ENCODE data around the gene RSPO1.

Gene RSPO1

DNA sequence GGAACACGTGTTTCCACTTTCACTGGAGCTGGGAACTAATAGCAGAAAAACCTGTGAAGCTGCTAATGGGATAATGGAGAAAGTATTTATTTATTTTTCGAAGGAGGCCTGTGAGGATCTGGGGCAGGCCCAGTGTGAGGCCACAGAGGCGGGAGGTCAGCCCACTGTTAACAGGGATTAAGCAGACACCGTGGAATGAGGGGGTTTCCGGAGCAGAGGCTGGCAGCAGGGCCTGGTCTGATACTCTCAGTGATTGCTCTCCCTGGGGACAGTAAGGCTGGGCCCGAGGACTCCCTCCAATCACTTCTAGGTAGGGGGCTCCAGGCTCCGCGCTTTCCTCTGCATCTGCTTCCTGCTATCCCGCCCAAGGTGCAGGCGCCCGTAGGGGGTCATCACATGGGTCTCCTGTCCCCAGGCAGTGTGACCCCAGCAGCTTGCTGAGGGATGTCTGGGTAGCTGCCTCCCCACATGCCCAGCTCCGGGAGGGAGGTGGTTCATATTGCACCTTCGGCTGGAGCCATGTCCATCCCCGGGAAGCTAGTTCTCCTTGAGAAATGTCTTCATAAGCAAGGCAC is 28.8 kb upstream of the RSPO1 start:
- TF ChIP-seq, protein P1, sequence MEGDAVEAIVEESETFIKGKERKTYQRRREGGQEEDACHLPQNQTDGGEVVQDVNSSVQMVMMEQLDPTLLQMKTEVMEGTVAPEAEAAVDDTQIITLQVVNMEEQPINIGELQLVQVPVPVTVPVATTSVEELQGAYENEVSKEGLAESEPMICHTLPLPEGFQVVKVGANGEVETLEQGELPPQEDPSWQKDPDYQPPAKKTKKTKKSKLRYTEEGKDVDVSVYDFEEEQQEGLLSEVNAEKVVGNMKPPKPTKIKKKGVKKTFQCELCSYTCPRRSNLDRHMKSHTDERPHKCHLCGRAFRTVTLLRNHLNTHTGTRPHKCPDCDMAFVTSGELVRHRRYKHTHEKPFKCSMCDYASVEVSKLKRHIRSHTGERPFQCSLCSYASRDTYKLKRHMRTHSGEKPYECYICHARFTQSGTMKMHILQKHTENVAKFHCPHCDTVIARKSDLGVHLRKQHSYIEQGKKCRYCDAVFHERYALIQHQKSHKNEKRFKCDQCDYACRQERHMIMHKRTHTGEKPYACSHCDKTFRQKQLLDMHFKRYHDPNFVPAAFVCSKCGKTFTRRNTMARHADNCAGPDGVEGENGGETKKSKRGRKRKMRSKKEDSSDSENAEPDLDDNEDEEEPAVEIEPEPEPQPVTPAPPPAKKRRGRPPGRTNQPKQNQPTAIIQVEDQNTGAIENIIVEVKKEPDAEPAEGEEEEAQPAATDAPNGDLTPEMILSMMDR (IDR thresholded peaks at IDR 0.05; ENCODE audit: low read depth, low read length): no peak
- H3K4me3 ChIP-seq (replicated peaks in 1 of 2; ENCODE audit: low read depth in 2 of 2, low read length in 2 of 2): no peak overlapping the region
- DNase-seq (ENCODE audit: low read depth in 2 of 2): peak in 1 of 2 donors; percentile 3

DNA sequence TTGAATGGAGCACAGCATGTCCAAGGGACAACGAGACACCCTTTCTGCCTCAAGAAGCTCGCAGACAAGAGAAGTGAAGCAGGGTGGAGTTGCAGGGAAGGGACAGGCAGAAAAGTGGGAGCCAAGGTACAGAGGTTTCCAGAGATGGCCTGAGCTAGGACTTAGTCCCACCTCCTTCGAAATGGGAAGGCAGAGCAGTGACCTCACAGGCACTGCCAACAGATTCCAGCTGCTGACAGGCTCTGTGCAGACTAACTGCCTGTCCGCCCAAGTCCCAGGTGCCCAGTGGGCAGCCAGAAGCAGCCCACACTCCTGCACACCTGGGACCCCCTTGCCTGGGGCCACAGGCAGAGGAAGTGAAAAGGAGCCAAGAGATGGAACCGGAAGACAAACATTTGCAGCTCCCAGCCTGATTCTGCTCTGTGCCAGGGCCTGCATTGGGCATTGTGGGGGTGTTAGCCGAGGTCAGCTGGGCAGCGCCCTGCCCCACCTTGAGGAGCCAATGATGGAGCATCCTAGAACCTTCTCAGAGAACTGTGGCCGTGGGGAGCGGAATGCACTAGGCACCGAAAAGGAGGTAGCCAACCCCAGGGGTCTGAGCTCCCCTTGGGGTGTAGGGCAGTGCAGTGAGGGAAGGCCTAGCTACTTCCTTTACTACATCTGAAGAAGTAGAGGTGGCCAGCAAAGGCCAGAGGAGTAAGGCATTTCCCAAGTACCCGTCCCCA is 27.5 kb upstream of the RSPO1 start:
- no peak overlapping the region for H3K4me3 ChIP-seq (replicated peaks in 1 of 2; ENCODE audit: low read depth in 2 of 2, low read length in 2 of 2)
- TF ChIP-seq, protein P1 (IDR thresholded peaks at IDR 0.05; ENCODE audit: low read depth, low read length): no peak
- DNase-seq (ENCODE audit: low read depth in 2 of 2): no peak

DNA sequence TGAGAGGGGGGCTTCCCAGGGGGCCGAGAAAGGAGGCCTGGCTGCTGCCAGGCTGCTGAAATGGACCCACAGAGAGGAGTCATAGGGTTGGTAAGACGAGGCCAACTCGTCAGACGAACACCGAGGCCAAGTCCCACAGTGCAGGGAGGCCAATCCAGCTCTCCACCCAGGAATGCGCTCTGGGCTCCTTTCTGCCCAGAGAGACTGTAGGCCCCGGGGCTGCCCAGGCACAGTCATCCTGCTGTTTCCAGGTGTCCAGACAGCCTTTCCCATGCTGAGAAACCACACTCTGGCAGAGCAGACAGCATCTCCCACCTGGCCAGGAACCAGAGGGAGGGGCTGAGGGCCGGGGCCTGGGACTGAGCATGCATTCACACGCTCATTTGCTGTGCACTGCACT is 26.7 kb upstream of the RSPO1 start:
- TF ChIP-seq, protein P1 (IDR thresholded peaks at IDR 0.05; ENCODE audit: low read depth, low read length): no peak
- no peak overlapping the region for H3K4me3 ChIP-seq (replicated peaks in 1 of 2; ENCODE audit: low read depth in 2 of 2, low read length in 2 of 2)
- DNase-seq (ENCODE audit: low read depth in 2 of 2): no peak

DNA sequence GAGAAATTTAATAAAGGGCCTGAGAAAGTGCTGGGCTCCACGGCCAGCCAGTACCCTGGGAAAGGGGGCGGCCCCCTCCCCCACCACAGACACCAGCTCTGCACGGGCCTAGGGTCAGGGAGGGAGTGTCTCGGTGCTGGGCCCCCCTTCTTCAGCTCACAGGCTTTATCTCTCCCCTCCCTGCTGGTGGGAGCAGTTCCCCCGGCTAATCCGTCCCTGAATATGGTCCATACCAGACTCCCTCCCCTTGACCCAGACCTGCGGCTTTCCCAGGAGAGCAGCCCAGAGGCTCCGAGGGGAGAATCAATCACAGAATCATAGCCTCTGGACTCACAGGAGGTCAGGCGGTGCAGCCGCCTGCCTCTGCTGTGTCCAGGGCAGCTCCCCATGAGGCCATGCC is 26.0 kb upstream of the RSPO1 start:
- TF ChIP-seq, protein P1 (IDR thresholded peaks at IDR 0.05; ENCODE audit: low read depth, low read length): no peak
- H3K4me3 ChIP-seq (replicated peaks in 1 of 2; ENCODE audit: low read depth in 2 of 2, low read length in 2 of 2): no peak overlapping the region
- no peak for DNase-seq (ENCODE audit: low read depth in 2 of 2)

DNA sequence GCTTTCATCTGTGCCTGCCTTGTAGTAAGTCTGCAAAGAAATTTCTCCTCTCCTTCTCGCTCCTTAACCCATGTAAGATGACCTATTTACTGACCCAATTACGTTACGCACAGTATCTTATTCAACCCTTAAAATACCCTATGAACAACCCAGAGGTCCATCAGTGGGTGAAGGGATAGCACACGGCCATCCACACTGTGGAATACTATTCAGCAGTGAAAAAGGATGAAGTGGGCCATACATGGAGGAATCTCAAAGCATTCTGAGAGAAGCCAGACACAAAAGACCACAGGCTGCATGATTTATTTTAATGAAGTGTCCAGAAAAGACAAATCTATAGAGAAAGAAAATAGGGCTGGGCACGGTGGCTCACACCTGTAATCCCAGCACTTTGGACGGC is 23.8 kb upstream of the RSPO1 start:
- DNase-seq (ENCODE audit: low read depth in 2 of 2): no peak
- H3K4me3 ChIP-seq (replicated peaks in 1 of 2; ENCODE audit: low read depth in 2 of 2, low read length in 2 of 2): no peak overlapping the region
- TF ChIP-seq, protein P1 (IDR thresholded peaks at IDR 0.05; ENCODE audit: low read depth, low read length): no peak

DNA sequence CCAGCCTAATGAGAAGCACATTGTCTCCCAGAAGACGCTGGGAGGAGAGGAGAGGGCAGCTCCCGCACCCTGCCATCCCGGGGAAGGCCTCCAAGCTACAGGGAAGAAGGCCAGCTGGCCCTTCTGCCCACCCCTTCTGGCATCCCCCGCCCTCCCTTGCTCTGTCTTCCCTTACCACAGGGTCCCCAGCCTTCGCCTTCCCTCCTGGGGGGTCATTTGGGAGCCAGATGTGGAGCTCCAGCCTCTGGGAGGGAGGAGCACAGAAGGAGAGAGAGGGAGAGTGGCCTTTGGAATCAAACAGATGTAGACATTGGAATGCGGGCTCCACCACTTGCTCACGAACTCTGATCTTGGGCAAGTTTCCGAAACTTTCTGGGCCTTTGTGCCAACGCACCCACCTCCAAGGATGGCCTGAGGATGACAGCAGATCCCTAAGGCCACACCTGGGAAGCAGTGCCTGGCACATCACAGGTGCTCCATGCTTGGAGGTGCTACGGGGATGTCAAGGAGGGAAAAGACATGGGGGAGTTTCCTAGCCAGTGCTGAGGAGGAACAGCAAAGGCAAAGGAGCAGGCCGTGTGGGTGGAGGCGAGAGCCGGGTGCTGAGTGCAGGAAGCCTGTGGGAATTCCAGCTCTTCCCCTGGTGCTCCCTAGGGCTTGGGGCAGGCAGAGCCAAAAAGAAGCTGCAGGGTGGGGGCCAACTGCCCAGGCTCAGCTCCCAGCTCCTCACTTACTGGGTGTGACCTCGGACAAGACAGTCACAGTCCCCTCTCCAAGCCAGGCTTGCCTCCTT is 23.1 kb upstream of the RSPO1 start:
- H3K4me3 ChIP-seq (replicated peaks in 1 of 2; ENCODE audit: low read depth in 2 of 2, low read length in 2 of 2): no peak overlapping the region
- TF ChIP-seq, protein P1 (IDR thresholded peaks at IDR 0.05; ENCODE audit: low read depth, low read length): no peak
- DNase-seq (ENCODE audit: low read depth in 2 of 2): no peak
